GM19452 (cell line): ENCODE results near the gene CLDN24.
"Not testable (repeated sequence)": the region's sequence is repeated elsewhere in the genome, so short reads cannot be mapped to it uniquely, and the experiment has no call there.

Experiments used
- ATAC-seq: cut with Tn5 transposase; IDR thresholded peaks from one replicate; pipeline ENCODE4 v1.9.1; 2021; ENCODE audit not compliant: unreplicated experiment

CLDN24 gene

DNA sequence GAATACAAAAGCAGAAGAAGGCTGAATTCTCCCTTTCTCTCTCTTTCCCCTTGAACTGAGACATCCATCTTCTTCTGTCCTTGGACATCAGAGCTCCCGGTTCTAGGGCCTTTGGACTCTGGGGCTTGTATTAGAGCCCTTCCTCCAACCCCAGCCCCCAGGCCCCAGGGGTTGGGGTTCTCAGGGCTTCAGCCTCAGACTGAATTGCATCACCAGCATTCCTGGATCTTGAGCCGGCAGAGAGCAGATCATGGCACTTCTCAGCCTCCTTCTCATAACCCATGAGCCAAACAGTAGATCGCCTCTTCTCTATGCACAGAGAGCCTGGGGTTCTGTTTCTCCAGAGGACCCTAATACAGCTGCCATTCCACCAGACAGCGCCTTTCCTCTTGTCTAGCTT lies 25.3 kb upstream of the CLDN24 start:
- ATAC-seq = no peak

DNA sequence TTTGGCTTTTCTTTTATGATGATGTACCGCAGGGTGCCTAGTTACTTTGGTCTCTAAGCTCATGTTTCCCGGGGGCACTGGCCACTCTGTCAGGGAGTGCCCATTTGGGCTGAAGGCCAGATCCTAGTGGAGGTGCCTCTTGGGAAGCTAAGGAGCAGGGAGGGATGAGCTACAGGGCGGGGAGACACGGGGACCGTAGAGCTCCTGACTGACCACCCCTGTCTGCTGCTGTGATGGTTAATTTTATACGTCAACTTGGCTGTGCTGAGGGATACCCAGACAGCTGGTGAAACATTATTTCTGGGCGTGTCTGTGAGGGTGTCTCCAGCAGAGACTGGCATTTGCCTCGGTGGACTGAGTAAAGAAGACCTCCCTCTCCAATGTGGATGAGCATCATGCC lies 24.9 kb upstream of the CLDN24 start:
- ATAC-seq = no peak

DNA sequence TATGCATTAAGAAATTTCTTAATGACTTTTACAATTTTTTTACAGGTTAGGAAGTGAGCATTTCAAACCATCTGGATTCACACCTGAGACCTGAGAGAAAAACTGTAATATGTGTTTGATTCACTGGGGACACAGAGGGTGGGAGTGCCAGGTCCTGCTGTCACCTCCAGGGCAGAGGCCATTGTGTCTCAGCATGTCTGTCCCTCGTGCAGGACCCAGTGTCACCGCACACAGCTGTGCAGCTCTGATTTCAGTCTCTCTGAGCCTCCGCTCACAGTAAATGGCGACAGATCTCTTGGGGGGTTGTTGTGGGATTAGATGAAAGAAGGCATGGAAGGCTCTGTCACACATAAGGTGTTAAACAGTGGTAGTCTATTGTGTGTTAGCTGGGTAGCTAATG lies 23.0 kb upstream of the CLDN24 start:
- no peak for ATAC-seq

DNA sequence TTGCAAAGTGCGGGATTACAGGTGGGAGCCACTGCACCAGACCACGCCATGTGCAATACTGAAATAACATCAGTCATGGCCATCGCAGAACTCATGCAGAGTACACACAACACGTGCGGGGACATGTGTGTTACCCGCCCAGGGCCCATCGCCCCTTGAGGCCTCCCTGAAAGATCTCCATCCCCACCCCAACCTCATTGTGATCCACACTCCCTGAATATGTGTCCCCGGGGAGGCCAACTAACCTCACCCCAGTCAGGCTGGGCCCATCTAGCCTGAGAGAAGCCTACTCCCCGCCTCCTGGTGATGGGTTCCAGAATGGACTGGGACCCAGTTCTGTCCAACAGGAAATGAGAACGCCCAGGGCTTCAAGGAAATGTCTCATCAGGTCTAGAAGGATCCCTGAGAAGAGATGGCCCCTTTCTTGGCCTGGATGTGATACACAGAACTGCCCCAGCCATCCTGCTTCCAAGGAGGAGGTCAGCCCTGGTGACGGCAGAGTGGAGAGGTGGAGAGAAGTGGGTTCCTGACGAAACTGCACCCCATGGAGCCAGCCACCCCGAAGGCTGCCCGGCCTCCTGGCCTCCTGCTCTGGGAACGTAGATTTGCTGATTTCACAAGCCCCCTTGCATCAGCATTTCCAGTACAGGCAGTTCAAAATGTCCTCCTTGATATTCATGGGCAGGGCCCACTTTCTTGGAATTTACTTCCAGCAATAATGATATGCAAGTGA lies 22.5 kb upstream of the CLDN24 start:
- ATAC-seq = no peak

DNA sequence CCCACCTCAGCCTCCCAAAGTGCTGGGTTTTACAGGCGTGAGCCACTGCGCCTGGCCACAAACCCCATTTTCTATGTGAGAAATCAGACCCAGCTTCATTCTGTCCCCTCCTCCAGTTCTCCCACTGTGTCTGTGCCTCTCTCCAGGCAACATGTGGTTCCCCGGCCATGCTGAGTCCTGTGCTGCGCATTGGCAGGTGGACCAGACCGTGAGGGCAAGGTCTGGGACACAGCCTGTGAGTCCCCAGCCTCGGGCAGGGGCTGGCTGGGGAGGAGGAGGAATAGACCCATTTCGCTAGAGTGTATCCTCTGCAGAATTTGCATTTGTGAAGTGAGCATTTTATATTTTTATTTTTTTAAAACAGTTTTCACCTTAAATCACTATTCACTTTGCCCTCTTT lies 21.5 kb upstream of the CLDN24 start:
- no peak for ATAC-seq

DNA sequence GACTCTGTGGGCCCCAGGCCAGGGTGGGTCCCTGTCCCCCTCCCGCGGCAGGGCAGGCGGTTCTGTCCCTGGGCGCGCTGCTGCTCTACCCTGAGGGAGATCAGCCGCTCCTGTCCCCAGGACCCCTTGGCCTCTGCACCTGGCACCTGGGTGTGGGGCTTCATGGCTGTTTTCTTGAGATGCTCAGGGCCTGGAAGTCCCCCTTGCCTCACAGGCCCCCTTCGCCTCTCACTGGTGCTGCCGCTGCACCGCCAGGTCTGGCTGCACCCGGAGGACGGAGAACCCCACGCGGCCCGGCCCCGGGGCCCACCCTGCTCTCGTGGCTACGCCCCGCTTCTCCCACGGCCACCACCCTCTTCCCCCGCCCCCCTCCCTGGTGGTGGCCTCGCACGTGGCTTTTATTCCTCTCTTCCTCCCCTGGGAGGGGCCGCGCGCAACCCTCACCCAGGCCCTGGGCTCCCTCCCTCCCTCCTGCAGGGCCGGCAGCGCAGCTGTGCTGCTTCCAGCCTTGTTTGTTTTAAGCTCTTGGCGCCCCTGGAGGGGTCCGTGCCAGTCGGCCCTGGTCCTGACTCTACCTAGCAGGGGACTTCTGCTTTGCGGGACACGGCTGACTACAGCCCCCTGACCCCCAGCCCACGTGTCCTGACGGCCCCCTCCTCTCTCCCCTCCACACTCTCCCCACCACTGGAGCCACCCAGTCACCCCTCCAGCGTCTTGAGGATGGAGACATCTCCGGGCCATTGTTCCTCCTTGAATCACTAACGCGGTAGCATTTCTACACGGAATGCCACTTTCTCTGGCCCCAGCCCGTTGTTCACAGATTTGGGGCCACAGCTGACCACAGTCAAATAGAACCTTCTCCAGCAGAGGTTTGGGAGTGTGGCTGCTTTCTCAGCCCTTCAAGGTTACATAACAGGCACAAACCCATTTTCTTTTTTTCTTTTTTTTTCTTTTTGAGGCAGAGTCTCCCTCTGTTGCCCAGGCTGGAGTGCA lies 20.6 kb upstream of the CLDN24 start:
- no peak for ATAC-seq

DNA sequence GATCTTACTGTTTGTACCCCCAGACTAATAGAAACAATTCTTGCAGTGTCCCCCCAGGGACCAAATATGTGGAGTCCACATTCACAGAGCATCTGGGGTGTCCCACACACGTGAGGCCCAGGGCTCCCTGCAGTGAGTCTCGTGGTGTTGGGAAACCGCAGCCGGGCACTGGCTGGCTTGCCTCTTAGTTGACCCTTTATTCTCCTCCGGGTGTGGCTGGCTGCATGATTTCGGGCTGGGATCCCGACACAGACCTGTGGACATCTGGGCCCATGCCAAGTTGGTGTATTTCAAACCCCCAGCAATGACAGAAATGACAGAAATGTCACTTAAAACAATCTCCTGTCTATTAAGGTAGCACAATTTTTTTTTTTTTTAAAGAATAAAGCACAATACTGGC lies 15.6 kb upstream of the CLDN24 start:
- no peak for ATAC-seq

DNA sequence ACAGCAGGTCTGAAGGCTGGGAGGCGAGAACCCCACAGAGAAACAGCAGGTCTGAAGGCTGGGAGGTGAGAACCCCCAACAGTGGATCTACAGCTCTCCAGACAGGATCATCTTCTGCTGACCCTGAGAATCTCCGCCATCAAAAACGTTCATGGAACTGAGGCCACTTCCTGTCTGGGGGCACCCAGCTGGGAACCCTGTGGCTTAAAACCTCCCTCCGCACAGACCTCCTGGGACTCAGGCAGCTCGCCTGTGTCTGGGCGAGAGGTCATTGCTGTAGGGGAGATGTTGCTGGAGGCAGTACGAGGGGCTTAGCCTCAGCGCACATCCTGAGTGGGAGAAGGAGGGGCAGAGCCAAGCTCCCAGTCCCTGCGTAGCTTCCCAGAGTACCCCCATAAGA lies 15.1 kb upstream of the CLDN24 start:
- ATAC-seq = no peak

DNA sequence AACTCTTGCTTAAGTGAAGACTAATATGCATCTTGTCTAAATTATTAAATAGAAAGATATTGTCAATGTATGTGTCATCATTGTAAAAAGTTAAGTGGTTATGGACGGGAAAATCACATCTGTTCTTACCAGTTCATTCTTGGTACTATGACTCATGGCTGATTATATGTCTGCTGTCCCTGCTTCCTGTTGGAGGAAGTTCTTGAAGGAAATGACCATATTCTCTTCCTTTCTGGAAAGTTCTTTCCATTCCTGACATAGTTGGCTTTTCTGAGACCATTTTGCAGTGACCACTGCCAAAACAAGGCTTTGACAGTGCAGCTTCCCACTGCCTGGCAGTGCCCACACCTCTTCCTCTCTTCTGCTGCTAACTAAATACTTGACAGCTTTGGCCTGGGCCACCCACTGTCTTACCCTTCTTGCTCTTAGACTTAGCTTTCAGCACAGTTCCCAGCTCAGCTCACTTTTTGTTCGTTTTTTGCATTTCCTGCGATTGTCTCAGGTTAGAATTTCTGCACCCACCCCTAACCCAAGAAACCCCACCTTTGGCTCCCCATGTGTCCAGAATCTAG lies 13.2 kb upstream of the CLDN24 start:
- ATAC-seq = no peak

DNA sequence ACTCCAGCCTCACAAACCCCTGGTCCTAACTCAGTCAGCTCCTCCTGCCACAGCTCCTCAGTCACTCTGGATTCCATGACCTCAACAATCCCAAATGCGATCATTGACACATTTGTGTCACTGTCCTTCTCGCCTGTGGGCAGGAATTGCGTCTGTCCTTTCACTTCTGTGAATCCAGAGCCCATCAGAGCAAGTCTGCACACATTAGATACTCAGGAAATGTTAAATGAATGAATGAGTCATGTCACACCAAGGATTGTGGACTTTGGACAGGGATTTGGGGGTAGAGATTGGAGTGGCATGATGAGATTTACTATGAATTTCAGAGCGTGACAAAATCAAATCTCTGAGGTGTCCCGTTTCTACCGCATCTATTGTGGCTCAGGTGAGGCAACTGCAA lies 11.8 kb upstream of the CLDN24 start:
- no peak for ATAC-seq

DNA sequence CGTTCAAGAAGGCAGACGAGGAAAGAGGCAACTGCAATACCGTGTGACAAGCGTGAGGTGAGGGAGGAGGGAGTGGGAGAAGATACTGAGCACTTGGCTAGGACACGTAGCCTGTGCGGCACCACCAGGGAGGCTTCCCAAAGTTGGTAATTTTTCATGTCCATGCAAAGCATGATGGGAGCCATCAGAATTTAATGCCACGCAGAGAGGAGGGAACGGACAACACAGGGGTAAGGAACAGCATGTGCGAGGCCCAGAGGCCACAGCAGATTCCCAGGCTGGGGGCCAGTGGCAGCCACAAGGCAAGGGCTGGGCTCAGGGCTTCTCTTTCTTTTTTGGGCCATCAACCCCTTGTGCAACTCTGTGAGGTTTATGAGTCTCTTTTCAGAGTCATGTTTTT lies 11.0 kb upstream of the CLDN24 start:
- no peak for ATAC-seq

DNA sequence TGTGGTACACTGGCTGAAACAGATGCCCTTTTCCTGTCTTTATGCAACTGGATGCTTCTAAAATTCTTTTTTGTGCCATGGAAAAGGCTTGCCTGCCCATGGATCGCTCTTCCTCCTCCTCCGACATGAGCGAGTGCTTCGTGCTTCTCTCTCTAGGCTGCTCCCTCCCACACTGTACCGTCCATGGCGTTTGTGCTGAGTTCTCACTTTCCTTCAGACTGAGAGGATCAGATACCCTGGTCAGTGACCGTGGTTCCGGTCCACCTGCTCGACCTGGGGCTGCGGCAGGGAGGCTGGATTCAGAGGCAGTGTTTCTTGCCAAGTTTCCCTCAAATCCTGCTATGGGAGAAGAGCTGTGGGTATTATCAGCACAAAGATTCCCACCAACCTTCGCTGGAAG lies 10.2 kb upstream of the CLDN24 start:
- ATAC-seq = no peak

DNA sequence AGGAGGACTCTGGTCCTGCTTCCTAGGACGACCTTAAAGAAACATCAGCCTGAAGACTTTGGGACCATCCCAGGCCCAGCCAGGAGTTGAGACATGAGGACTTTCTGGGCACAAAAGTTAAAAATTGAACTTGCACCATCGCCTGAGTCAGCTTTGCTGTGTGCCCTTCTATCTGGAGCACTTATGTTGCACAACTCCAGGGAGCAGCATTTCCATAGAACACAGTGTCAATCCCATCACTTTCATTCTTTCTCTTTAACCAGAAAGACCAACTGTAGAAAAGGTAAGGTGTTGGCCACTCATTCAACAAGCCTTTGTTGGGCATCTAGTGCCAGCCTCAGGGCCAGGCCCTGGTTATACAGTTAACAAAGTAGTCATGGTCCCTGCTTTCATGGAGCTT lies 8.6 kb upstream of the CLDN24 start:
- ATAC-seq = no peak

DNA sequence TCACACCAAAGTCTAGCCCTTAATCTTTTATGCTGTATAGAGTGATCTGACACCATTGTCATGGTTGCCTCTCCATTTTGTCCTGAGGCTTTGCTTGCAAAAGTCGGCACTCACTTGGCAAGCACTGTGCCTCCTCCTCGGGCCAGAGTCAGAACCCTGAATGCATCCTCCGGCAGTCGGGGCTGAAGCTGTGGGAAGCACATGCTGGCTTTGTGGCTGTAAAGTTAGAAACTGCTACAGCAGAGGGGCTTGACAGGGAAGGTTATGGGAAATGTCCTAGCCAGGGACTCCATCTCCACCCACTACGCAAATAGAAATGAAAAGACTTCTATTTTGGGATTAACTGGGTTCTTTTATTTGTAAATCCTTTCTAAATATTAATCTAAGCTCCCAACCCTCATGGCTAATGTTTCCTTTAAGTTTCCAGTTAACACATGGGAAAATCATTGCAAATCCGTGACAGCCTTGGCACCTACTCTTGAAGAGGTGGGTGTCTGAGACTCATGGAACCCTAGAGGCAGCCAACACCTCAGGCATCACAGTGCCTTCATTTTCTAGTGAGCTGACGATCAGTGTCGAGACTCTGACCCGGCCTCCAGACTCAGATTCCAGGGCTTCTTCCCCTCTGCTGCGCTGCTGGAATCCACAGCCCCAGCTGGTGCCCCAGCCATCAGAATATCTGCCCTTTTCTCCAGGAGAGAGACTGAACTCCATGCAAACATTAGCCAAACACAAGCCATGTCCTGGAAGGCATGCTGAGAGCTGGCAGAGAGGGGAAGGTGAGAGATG lies 7.9 kb upstream of the CLDN24 start:
- no peak for ATAC-seq

DNA sequence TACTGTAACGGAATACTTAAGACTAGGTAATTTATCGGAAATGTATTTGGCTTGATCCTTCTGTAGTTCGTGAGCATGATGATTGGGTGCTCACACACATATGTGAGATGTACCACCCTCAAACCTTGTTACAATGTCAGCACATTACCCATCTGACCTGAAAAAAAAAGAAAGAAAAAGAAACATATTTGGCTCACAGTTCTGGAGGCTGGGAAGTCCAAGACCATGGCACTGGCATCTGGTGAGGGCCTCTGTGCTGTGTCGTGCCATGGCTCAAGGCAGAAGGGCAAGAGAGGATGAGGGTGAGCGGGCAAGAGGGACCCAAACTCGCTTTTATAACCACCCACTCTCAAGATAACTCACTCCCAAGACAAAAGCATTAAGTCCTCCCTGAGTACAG lies 7.0 kb upstream of the CLDN24 start:
- no peak for ATAC-seq

DNA sequence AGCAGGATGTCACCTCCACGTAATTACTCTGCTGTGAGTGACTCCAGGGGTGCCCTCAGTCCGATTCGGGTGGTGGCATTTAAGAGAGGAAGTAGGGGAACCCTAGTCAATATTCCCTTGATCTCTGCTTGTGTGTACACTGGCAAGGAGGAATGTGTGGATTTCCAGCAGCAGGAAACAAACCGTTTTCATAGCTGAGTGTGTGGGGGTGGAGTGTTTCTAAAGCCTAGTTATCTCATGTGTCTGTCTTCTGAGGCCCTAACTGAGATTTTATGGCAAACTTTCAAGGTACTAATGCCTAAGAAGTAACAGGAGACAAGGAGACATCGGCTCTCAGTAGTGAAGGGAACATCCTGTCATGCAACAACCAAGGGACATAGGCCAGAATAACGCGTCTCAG lies 6.6 kb upstream of the CLDN24 start:
- no peak for ATAC-seq

DNA sequence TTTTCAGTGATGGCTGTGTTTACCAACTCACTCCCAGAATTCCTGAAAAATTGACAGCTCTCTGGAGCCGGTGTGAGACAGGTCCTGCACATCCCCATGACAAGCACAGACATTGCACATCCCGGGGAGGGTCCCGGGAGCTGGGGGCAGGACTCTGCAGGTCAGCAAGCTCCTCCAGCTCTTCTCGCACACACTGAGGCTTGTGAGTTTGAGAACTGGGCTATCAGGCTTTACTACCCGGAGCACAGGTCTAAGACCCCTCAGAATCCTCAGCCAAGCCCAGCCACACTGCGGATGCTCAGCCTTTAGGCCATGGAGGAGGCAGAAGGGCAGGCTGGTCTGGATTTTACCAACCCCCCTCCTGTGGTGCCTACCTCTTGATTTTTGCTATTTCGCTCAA lies 5.6 kb upstream of the CLDN24 start:
- ATAC-seq = no peak

DNA sequence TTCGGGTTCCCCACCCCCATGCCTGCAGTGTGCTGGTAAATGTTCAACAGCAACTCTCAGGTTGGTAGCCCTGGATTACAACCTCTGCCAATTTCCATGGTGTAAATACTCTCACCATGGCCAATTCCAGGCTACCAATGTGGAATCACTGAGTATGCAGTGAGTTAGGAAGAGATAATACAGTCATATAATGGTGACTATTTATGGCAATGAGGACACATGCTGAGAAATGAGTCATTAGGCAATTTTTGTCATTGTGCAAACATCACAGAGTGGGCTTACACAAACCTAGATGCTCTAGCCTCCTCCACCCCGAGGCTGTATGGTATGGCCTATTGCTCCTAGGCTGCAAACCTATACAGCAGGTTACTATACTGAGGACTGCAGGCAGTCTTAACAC lies 4.6 kb upstream of the CLDN24 start:
- no peak for ATAC-seq

DNA sequence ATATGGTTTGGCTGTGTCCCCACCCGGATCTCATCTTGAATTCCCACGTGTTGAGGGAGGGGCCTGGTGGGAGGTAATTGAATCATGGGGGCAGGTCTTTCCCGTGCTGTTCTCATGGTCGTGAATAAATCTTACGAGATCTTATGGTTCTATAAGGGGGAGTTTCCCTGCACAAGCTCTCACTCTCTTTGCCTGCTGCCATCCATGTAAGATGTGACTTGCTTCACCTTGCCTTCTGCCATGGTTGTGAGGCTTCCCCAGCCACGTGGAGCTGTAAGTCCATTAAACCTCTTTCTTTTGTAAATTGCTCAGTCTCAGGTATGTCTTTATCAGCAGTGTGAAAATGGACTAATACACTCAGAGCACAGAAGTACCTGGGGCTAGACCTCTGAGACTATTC lies 4.2 kb upstream of the CLDN24 start:
- not testable (repeated sequence) for ATAC-seq

DNA sequence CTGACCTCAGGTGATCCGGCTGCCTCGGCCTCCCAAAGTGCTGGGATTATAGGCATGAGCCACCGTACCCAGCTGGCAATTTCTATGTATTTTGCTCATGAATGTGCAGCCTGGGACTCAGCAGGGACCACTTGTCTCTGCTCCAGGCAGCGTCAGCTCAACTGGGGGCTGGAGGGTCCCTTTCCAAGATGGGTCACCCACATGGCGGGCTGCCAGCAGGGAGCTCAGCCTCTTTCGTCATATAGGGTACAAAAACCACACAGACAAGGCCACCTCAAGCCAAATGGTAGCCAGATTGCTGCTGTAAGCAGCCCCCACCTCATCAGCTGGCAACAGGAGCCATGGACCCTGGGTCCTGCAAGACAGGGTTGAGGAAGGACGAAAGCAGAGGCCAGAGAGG lies 2.4 kb upstream of the CLDN24 start:
- ATAC-seq = no peak

DNA sequence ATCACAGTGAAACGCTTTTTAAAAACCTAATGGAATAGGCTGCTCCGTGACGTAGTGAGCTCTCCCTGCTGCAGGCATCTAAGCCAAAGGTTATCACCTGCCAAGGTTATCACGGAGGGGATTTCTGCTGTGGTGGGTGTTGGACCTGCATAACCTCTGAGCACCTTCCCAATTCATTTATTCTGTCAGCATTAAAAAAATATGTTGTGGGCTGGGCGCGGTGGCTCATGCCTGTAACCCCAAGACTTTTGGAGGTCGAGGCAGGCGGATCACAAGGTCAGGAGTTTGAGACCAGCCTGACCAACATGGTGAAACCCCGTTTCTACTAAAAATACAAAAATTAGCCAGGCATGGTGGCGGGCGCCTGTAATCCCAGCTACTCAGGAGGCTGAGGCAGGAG lies 1.8 kb upstream of the CLDN24 start:
- not testable (repeated sequence) for ATAC-seq
